ENCODE measurements around the gene SKI.
"Not testable (repeated sequence)": the region's sequence is repeated elsewhere in the genome, so short reads cannot be mapped to it uniquely, and the experiment has no call there.

DNA sequence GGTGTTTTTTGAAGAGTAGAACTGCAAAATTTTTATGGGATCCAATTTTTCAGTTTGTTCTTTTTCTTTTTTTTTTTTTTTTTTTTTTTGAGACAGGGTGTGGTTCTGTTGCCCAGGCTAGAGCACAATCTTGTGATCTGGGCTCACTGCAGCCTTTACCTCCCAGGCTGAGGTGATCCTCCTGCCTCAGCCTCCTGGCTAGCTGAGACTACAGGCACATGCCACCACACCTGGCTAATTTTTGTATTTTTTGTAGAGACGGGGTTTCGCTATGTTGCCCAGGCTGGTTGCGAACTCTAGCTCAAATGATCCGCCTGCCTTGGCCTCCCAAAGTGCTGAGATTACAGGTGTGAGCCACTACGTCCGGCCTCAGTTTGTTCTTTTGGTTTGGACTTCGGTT is 32.4 kb downstream of the SKI start:
- not testable (repeated sequence) for TF ChIP-seq EZH2 (IDR thresholded peaks at IDR 0.05; ENCODE audit: borderline replicate concordance); EZH2phosphoT487 (IDR thresholded peaks at IDR 0.05; ENCODE audit: low read depth, severe bottlenecking, unreplicated experiment)
